ENCODE data around the gene ROBO1.

GRCh38 chr3:78741066-78741645 lies 1026.6 kb downstream of the ROBO1 start:
- TF ChIP-seq EZH2 (IDR thresholded peaks at IDR 0.05; ENCODE audit: insufficient read depth, poor library complexity, severe bottlenecking) (no peak), EZH2phosphoT487 (IDR thresholded peaks at IDR 0.05; ENCODE audit: insufficient read depth, low read depth) (no peak)
